Measurements from ENCODE around the gene GALM. TPM values are rescaled to one million over a fixed set of nuclear protein-coding genes. Genes with fewer than 3 reads are reported as not detected.

Gene GALM
- total RNA-seq, 1 experiment from 2014 or later: 10.0 TPM

GRCh38 chr2:38733300-38733971, 67.5 kb downstream of the GALM start:
- no peaks in the 10 kb centered on the region for H3K79me2 ChIP-seq (ENCODE audit: insufficient read depth, low read length)
- no peak overlapping the region for H3K14ac ChIP-seq (ENCODE audit: insufficient read depth, low read length)
- H3K36me3 Mint-ChIP-seq (ENCODE audit: insufficient read depth in 1 of 3, low read depth in 3 of 3): peaks cover 8 to 30% (median 30%) of the 10 kb centered on the region in 3 experiments
- H4K91ac ChIP-seq (ENCODE audit: insufficient read length, low read depth, low read length): no peak overlapping the region
- H4K5ac ChIP-seq (ENCODE audit: insufficient read length, low read depth, low read length): no peak overlapping the region
- H3K56ac ChIP-seq (ENCODE audit: insufficient read length, low read depth, low read length): no peak overlapping the region
- no peaks in the 10 kb centered on the region for H3K27me3 Mint-ChIP-seq (ENCODE audit: low read depth)
- H3K23me2 ChIP-seq (ENCODE audit: insufficient read length, low read depth, low read length, poor library complexity, severe bottlenecking): no peaks in the 10 kb centered on the region
- no peak for TF ChIP-seq CTCF (conservative IDR thresholded peaks at IDR 0.05)
- no peak overlapping the region for H2BK20ac ChIP-seq (ENCODE audit: low read depth, low read length, poor library complexity, severe bottlenecking)
- peaks cover 7% of the 10 kb centered on the region; the same call in 1 of the 2 replicates for H3K4me1 ChIP-seq (ENCODE audit: insufficient read depth, low read length)
- H2BK15ac ChIP-seq (ENCODE audit: low read depth, low read length): no peak overlapping the region
- H3K4me3 Mint-ChIP-seq: no peak overlapping the region
- WGBS (ENCODE audit: extremely low coverage, insufficient read length, low lambda C conversion rate): no CpG with 5 or more reads among the region's 6 CpGs
- peak overlapping the region in 2 of 3 experiments; percentile 62 to 72; a peak in 2 of 7 replicates for H3K27ac Mint-ChIP-seq
- peaks cover 7 to 13% of the 10 kb centered on the region in 2 experiments for H3K4me1 Mint-ChIP-seq
- H3K9me3 ChIP-seq (ENCODE audit: control insufficient read depth, low read depth, low read length): no peaks in the 10 kb centered on the region
- H2AFZ ChIP-seq (ENCODE audit: low read length): no peak overlapping the region
- no peak overlapping the region for H4K8ac ChIP-seq (replicated peaks; ENCODE audit: insufficient read length, low read depth, low read length)
- H2BK120ac ChIP-seq (ENCODE audit: low read depth, low read length, poor library complexity, severe bottlenecking): no peak overlapping the region
- H3K18ac ChIP-seq (ENCODE audit: insufficient read length, low read depth, low read length): no peak overlapping the region
- H2AK5ac ChIP-seq (ENCODE audit: insufficient read length, low read length): no peak overlapping the region
- H3K9me3 Mint-ChIP-seq: no peaks in the 10 kb centered on the region
- no peak overlapping the region for H3T11ph ChIP-seq (ENCODE audit: low read length)
- H3K4me2 ChIP-seq (ENCODE audit: insufficient read depth, insufficient read length, low read length): no peak overlapping the region
- H2BK5ac ChIP-seq (ENCODE audit: insufficient read length, low read length): no peak overlapping the region
- DNase-seq: no peak
- H2BK12ac ChIP-seq (ENCODE audit: insufficient read length, low read depth, low read length): no peak overlapping the region
- no peaks in the 10 kb centered on the region for H3K79me1 ChIP-seq (ENCODE audit: insufficient read depth, low read depth, low read length, poor library complexity, severe bottlenecking)
- H3K4ac ChIP-seq (ENCODE audit: low read depth, low read length): no peak overlapping the region
- no peak overlapping the region for H3K27ac ChIP-seq (ENCODE audit: insufficient read length, low read depth, low read length)
- no peak overlapping the region for H3K23ac ChIP-seq (ENCODE audit: insufficient read length, low read depth, low read length)
- no peaks in the 10 kb centered on the region for H4K20me1 ChIP-seq (ENCODE audit: control insufficient read depth, insufficient read depth, insufficient read length)
- H3K9ac ChIP-seq (ENCODE audit: extremely low read depth, insufficient read length, low read length): no peak overlapping the region
- no peaks in the 10 kb centered on the region for H3K27me3 ChIP-seq (ENCODE audit: insufficient read depth, low read length)

All from H9 (cell line).